Osteocyte (in vitro differentiated cells): ENCODE results near the gene PIAS2. TPM values are rescaled to one million over a fixed set of nuclear protein-coding genes. Genes with fewer than 3 reads are reported as not detected.
A peak's percentile ranks its signal among the peaks of the same experiment; 100 is the strongest.

Source experiments
- DNase-seq: peaks from one replicate; pipeline ENCODE4 v3.0.0; 2021; ENCODE audit warnings: mixed read lengths; ENCODE audit not compliant: unreplicated experiment; ENCODE audit errors: extremely low spot score
- H3K27ac Mint-ChIP-seq: one replicate; pipeline ENCODE4 v1.8.0; 2021; ENCODE audit warnings: mild to moderate bottlenecking, mixed read lengths; ENCODE audit not compliant: unreplicated experiment
- H3K27me3 Mint-ChIP-seq: one replicate; pipeline ENCODE4 v1.8.0; 2021; ENCODE audit warnings: mixed read lengths; ENCODE audit not compliant: unreplicated experiment
- H3K36me3 Mint-ChIP-seq: one replicate; pipeline ENCODE4 v1.8.0; 2021; ENCODE audit warnings: mixed read lengths; ENCODE audit not compliant: unreplicated experiment
- H3K4me1 Mint-ChIP-seq: one replicate; pipeline ENCODE4 v1.8.0; 2021; ENCODE audit warnings: mixed read lengths; ENCODE audit not compliant: unreplicated experiment
- H3K4me3 Mint-ChIP-seq: one replicate; pipeline ENCODE4 v1.8.0; 2021; ENCODE audit warnings: mild to moderate bottlenecking, moderate library complexity, mixed read lengths; ENCODE audit not compliant: unreplicated experiment
- H3K9me3 Mint-ChIP-seq: one replicate; pipeline ENCODE4 v1.8.0; 2021; ENCODE audit warnings: mixed read lengths; ENCODE audit not compliant: unreplicated experiment
- CTCF ChIP-seq: fragments of 200-600 bp; sonication (generic); IDR thresholded peaks from 2 replicates; pipeline ENCODE4 v1.5.0; 2021; ENCODE audit warnings: antibody characterized with exemption, mild to moderate bottlenecking, moderate library complexity
- total RNA-seq: library from RNA; stranded (reverse); gene quantifications from 2 replicates; pipeline ENCODE4 v1.2.1, GENCODE V29; 2021

The PIAS2 gene
- total RNA-seq, 1 donor from 2014 or later, result 50.6 TPM

- Mint-ChIP-seq H3K9me3 (no peaks in the 10 kb centered on the region), H3K27ac (no peak overlapping the region), H3K27me3 (no peaks in the 10 kb centered on the region), H3K4me3 (no peak overlapping the region), H3K4me1 (peaks cover 19% of the 10 kb centered on the region), H3K36me3 (no peaks in the 10 kb centered on the region)
- no peak for TF ChIP-seq CTCF
- no peak for DNase-seq
These were observed 3.3 kb upstream of the PIAS2 start for GRCh38 chr18:46920653-46921052.

- no peaks in the 10 kb centered on the region for H3K36me3 Mint-ChIP-seq
- no peak overlapping the region for H3K4me3 Mint-ChIP-seq
- no peaks in the 10 kb centered on the region for H3K9me3 Mint-ChIP-seq
- TF ChIP-seq CTCF, result no peak
- no peaks in the 10 kb centered on the region for H3K27me3 Mint-ChIP-seq
- DNase-seq, result no peak
- H3K27ac Mint-ChIP-seq, result no peak overlapping the region
- peaks cover 25% of the 10 kb centered on the region for H3K4me1 Mint-ChIP-seq
These were observed 2.8 kb upstream of the PIAS2 start for GRCh38 chr18:46920067-46920466.

- no peak for TF ChIP-seq CTCF
- peaks cover 2% of the 10 kb centered on the region for H3K36me3 Mint-ChIP-seq
- H3K27me3 Mint-ChIP-seq, result no peaks in the 10 kb centered on the region
- peak overlapping the region; percentile 74 for H3K27ac Mint-ChIP-seq
- H3K4me3 Mint-ChIP-seq, result peak overlapping the region; percentile 84
- peaks cover 30% of the 10 kb centered on the region for H3K4me1 Mint-ChIP-seq
- no peaks in the 10 kb centered on the region for H3K9me3 Mint-ChIP-seq
- DNase-seq, result no peak
These were observed 695 bp upstream of the PIAS2 start for GRCh38 chr18:46917803-46918600.

- H3K27me3 Mint-ChIP-seq, result no peaks in the 10 kb centered on the region
- peak overlapping the region; percentile 87 for H3K27ac Mint-ChIP-seq
- H3K9me3 Mint-ChIP-seq, result no peaks in the 10 kb centered on the region
- DNase-seq, result no peak
- H3K4me1 Mint-ChIP-seq, result peaks cover 30% of the 10 kb centered on the region
- peak overlapping the region; percentile 79 for H3K4me3 Mint-ChIP-seq
- peaks cover 2% of the 10 kb centered on the region for H3K36me3 Mint-ChIP-seq
- no peak for TF ChIP-seq CTCF
These were observed 678 bp downstream of the PIAS2 start for GRCh38 chr18:46916551-46917107.

GRCh38 chr18:46915800-46916550 lies 1.3 kb downstream of the PIAS2 start:
- DNase-seq, result no peak
- H3K27me3 Mint-ChIP-seq, result no peaks in the 10 kb centered on the region
- peak overlapping the region; percentile 87 for H3K27ac Mint-ChIP-seq
- no peaks in the 10 kb centered on the region for H3K9me3 Mint-ChIP-seq
- peaks cover 2% of the 10 kb centered on the region for H3K36me3 Mint-ChIP-seq
- H3K4me3 Mint-ChIP-seq, result peak overlapping the region; percentile 79
- no peak for TF ChIP-seq CTCF
- H3K4me1 Mint-ChIP-seq, result peaks cover 30% of the 10 kb centered on the region
